ENCODE data around the gene CDH4.

DNA sequence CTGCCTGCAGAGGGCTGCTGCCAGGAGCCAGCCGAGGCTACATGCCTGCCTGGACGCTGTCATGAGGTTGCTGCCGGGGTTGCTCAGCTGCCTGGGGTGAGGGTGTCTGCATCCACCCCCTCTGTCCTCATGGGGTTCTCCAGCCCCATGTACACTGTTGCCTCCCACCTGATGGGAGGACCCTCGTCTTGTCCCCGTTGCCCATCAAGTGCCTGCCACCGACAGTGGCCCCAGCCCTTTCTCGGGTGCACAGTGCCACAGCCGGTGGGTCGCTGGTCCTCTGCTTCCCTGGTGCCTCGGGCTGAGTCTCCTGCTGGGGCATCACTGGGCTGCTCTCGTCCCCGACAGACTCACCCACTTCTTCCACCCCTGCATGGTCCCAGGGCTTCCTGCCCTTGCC, 313.7 kb downstream of the CDH4 start:
- no peak for TF ChIP-seq CTCF (IDR thresholded peaks at IDR 0.05)
- TF ChIP-seq EP300 (IDR thresholded peaks at IDR 0.05) = no peak

Measured in ovary (tissue), 3 donors.